HEK293T (cell line): ENCODE measurements around the gene TBC1D3B.

Source experiments
- CTCF ChIA-PET: fragments of 350-600 bp; formaldehyde crosslinking; extraction: SDS; loops from one replicate; lab custom pipeline; 2021; ENCODE audit warnings: antibody characterized with exemption, inconsistent platforms; lab: Yijun Ruan, JAX
- POLR2A ChIA-PET: fragments of 350-600 bp; formaldehyde crosslinking; extraction: SDS; loops from one replicate; lab custom pipeline; 2020; ENCODE audit warnings: antibody characterized with exemption, inconsistent platforms; lab: Yijun Ruan, JAX
- DNase-seq: peaks from one replicate; pipeline ENCODE4 v3.0.0; 2012; ENCODE audit warnings: mixed read lengths; ENCODE audit errors: extremely low spot score
- ARNT ChIP-seq: fragments of 450-650 bp; IDR thresholded peaks from 2 replicates; pipeline ENCODE4 v1.6.1; 2017; ENCODE audit warnings: mild to moderate bottlenecking
- BHLHE40 ChIP-seq: fragments of 450-650 bp; IDR thresholded peaks from 2 replicates; pipeline ENCODE4 v1.6.1; 2016; ENCODE audit warnings: mild to moderate bottlenecking, moderate library complexity, borderline replicate concordance
- CTBP1 ChIP-seq: fragments of 450-650 bp; IDR thresholded peaks from 2 replicates; pipeline ENCODE4 v1.6.1; 2016; ENCODE audit warnings: borderline replicate concordance
- ELF4 ChIP-seq: fragments of 450-650 bp; IDR thresholded peaks from 2 replicates; pipeline ENCODE4 v1.6.1; 2017; ENCODE audit warnings: antibody characterized with exemption
- FOXA1 ChIP-seq: fragments of 450-650 bp; IDR thresholded peaks from 2 replicates; pipeline ENCODE4 v1.6.1; 2016; ENCODE audit warnings: mild to moderate bottlenecking
- FOXK2 ChIP-seq: fragments of 450-650 bp; IDR thresholded peaks from 2 replicates; pipeline ENCODE4 v1.6.1; 2016; ENCODE audit warnings: mild to moderate bottlenecking
- FOXM1 ChIP-seq: fragments of 450-650 bp; IDR thresholded peaks from 2 replicates; pipeline ENCODE4 v1.6.1; 2017; ENCODE audit warnings: mild to moderate bottlenecking, borderline replicate concordance
- HDGF ChIP-seq: fragments of 450-650 bp; IDR thresholded peaks from 2 replicates; pipeline ENCODE4 v1.6.1; 2017; ENCODE audit warnings: antibody characterized with exemption, borderline replicate concordance
- L3MBTL2 ChIP-seq: fragments of 450-650 bp; conservative IDR thresholded peaks from 2 replicates; pipeline ENCODE4 v1.6.1; 2016; ENCODE audit warnings: mild to moderate bottlenecking
- LEF1 ChIP-seq: fragments of 450-650 bp; IDR thresholded peaks from 2 replicates; pipeline ENCODE4 v1.6.1; 2017; ENCODE audit warnings: mild to moderate bottlenecking, borderline replicate concordance
- NFRKB ChIP-seq: fragments of 450-650 bp; IDR thresholded peaks from 2 replicates; pipeline ENCODE4 v1.6.1; 2016; ENCODE audit warnings: mild to moderate bottlenecking, moderate library complexity
- SP1 ChIP-seq: fragments of 450-650 bp; IDR thresholded peaks from 2 replicates; pipeline ENCODE4 v1.6.1; 2017
- SUZ12 ChIP-seq: fragments of 450-650 bp; IDR thresholded peaks from 2 replicates; pipeline ENCODE4 v1.6.1; 2016; ENCODE audit warnings: mild to moderate bottlenecking
- TARDBP ChIP-seq: fragments of 450-650 bp; IDR thresholded peaks from 2 replicates; pipeline ENCODE4 v1.6.1; 2016
- ZNF384 ChIP-seq: fragments of 450-650 bp; IDR thresholded peaks from 2 replicates; pipeline ENCODE4 v1.6.1; 2016
- TF ChIP-seq, protein P1 (sequence below): fragments of 450-650 bp; IDR thresholded peaks from 2 replicates; pipeline ENCODE4 v1.6.1; 2016

The TBC1D3B gene

DNA sequence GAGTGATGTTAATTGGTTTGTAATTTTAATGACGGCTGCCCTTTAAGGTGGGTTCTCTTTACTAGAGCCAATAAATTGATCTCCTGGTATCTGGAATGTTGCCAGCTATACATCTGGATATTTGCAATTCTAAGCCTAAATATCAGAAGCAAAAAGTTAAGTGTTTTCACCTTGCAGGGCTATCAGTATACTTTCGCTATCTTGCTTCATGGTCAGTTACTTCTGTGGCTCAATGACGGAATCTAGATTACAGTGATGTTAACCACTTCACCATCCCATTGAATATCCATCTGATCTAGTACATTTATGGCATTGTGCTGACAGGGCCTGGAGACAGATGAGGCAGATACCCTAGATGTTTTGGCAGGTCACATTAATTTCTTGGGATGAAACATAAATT, 44.5 kb downstream of the TBC1D3B start:
- CTCF ChIA-PET: interaction anchor here (0.7 to 3.1 kb wide), 3 partner anchors 14 to 59 kb away, joined by 3 to 25 read pairs (median 4); no protein-coding TSS in a partner anchor
- TF ChIP-seq ZNF384 (no peak), FOXM1 (no peak), FOXK2 (no peak), SUZ12 (no peak), L3MBTL2 (no peak), FOXA1 (no peak), LEF1 (no peak), NFRKB (no peak), SP1 (no peak), CTBP1 (no peak), TARDBP (no peak), ELF4 (no peak)
- TF ChIP-seq, protein P1, sequence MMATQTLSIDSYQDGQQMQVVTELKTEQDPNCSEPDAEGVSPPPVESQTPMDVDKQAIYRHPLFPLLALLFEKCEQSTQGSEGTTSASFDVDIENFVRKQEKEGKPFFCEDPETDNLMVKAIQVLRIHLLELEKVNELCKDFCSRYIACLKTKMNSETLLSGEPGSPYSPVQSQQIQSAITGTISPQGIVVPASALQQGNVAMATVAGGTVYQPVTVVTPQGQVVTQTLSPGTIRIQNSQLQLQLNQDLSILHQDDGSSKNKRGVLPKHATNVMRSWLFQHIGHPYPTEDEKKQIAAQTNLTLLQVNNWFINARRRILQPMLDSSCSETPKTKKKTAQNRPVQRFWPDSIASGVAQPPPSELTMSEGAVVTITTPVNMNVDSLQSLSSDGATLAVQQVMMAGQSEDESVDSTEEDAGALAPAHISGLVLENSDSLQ: no peak
- no peak for DNase-seq
- POLR2A ChIA-PET: no interaction called here

DNA sequence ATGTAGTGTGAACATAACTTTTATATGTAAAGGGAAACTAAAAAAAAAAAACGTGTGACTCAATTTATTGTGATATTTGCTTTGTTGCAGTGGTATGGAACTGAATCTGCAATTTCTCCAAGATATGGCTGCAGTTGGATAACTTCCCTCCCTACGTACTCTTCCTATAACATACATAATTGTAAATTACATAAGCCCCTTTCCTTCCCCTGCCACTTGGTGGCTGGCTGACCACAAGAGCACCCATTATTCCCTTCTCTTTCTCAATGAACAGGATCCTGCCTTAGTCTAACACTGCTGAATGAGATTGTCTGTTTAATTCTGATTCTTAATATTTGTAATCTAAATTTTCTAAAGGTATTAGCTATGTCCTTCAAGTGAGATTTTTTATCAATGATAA, 45.0 kb downstream of the TBC1D3B start:
- DNase-seq: no peak
- TF ChIP-seq NFRKB: no peak
- no peak for TF ChIP-seq FOXK2
- no peak for TF ChIP-seq SP1
- TF ChIP-seq BHLHE40: no peak
- no peak for TF ChIP-seq FOXM1
- TF ChIP-seq FOXA1: no peak
- TF ChIP-seq HDGF: no peak
- no peak for TF ChIP-seq ZNF384
- no peak for TF ChIP-seq LEF1
- CTCF ChIA-PET: interaction anchor here (0.7 to 3.1 kb wide), 3 partner anchors 13 to 59 kb away, joined by 3 to 25 read pairs (median 4); no protein-coding TSS in a partner anchor
- POLR2A ChIA-PET: no interaction called here

DNA sequence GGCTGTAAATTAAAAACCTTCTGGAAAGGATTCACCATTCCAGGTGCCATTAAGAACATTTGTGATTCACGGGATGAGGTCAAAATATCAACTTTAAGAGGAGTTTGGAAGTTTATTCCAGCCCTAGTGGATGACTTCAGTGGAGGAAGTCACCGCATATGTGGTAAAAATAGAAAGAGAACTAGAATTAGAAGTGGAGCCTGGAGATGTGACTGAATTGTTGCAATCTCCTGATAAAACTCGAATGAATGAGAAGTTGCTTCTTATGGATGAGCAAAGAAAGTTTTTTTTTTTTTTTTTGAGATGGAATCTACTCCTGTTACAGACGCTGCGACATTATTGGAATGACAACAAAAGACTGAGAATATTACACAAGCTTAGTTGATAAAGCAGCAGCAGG, 46.1 kb downstream of the TBC1D3B start:
- no peak for TF ChIP-seq CTBP1
- DNase-seq: no peak
- CTCF ChIA-PET: interaction anchor here (2.8 kb wide), 1 partner anchor 19 kb away, joined by 16 read pairs; no protein-coding TSS in a partner anchor
- POLR2A ChIA-PET: no interaction called here

DNA sequence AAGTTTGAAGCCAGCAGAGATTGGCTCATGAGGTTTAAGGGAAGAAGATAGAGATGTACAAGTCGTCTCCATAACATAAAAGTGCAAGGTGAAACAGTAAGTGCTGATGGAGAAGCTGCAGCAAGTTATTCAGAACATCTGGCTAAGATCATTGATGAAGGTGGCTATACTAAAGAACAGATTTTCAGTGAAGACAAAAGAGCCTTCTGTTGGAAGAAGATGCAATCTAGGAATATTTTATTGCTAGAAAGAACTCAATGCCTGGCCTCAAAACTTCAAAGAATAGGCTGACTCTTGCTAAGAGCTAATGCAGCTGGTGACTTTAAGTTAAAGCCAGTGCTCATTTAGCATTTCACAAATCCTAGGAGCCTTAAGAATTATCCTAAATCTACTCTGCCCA, 46.8 kb downstream of the TBC1D3B start:
- POLR2A ChIA-PET: interaction anchor here (1.8 kb wide), 1 partner anchor 199 kb away, joined by 4 read pairs; the partner anchor contains the start of gene RDM1
- DNase-seq: no peak
- TF ChIP-seq L3MBTL2 (no peak), SP1 (no peak), ZNF384 (no peak), FOXK2 (no peak), FOXM1 (no peak)
- CTCF ChIA-PET: interaction anchor here (2.8 kb wide), 1 partner anchor 20 kb away, joined by 16 read pairs; no protein-coding TSS in a partner anchor

DNA sequence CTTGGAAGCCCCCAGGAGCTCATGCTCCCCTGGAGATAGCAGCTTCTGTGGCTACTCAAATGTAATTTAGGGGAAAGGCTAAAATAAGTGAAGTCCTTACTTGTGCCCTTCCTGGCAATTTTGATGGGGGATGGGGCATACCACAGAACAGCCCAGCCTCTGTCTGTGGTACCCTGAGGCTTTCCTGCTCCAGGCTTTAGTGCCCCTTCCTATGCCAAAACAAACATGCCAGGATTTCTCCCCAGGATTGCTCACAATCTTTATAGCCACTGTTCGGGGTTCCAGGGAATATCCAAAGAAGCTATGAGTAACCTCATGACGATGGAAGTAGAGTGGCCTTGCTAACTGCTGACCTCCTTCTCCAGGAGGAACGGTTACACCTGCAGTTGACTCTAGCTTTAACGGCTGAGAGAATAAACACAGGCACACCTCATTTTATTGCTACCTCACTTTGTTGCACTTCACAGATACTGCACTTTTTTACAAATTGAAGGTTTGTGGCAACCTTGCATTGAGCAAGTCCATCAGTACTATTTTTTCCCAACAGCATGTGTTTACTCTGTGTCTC, 47.9 kb downstream of the TBC1D3B start:
- no peak for DNase-seq
- no peak for TF ChIP-seq HDGF
- TF ChIP-seq L3MBTL2: no peak
- TF ChIP-seq ZNF384: no peak
- no peak for TF ChIP-seq LEF1
- TF ChIP-seq NFRKB: no peak
- TF ChIP-seq, protein P1: no peak
- TF ChIP-seq TARDBP: no peak
- no peak for TF ChIP-seq FOXA1
- TF ChIP-seq SP1: no peak
- no peak for TF ChIP-seq ARNT
- TF ChIP-seq BHLHE40: no peak
- TF ChIP-seq FOXM1: no peak
- POLR2A ChIA-PET: interaction anchor here (1.8 kb wide), 1 partner anchor 197 kb away, joined by 4 read pairs; the partner anchor contains the start of gene RDM1
- CTCF ChIA-PET: interaction anchor here (0.9 to 2.8 kb wide), 2 partner anchors 10 to 21 kb away, joined by 3 to 16 read pairs; no protein-coding TSS in a partner anchor

DNA sequence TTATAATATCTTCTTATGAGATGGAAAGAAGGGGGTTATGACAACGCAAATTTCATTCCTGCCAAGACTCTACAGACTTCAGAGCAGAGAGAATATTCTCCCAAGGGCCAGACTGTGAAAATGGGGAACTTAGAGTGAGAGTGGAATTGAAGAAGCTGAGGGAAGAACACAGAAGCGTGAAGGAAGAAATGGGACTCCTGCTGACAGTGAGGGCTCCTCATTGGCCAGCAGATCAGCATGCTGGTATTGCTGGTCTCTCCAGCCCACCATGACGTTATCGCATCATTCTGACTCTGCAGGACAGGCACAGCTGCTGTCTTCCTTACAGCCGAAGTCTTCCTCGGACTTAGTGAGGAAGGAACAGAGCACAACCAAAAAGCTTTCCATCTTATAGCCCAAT, 48.5 kb downstream of the TBC1D3B start:
- no peak for DNase-seq
- ChIA-PET CTCF (interaction anchor here (0.9 to 2.8 kb wide), 2 partner anchors 10 to 21 kb away, joined by 3 to 16 read pairs; no protein-coding TSS in a partner anchor), POLR2A (interaction anchor here (1.8 kb wide), 1 partner anchor 197 kb away, joined by 4 read pairs; the partner anchor contains the start of gene RDM1)
- no peak for TF ChIP-seq HDGF
- TF ChIP-seq FOXK2: no peak
- TF ChIP-seq FOXM1: no peak
- no peak for TF ChIP-seq FOXA1
- TF ChIP-seq ELF4: no peak
- TF ChIP-seq TARDBP: no peak
- TF ChIP-seq SP1: no peak
- TF ChIP-seq SUZ12: no peak
- TF ChIP-seq, protein P1: no peak
- no peak for TF ChIP-seq BHLHE40
